Immature natural killer cell (primary cell): ENCODE measurements around the gene PDZK1. TPM values are rescaled to one million over a fixed set of nuclear protein-coding genes. Genes with fewer than 3 reads are reported as not detected.
"Not testable (repeated sequence)": the region's sequence is repeated elsewhere in the genome, so short reads cannot be mapped to it uniquely, and the experiment has no call there.

Source experiments
- DNase-seq, 3 donors: peaks; one replicate each; pipeline ENCODE4 v3.0.0; 2022; ENCODE audit warnings: mixed read lengths in 1 of 3
- H3K27ac Mint-ChIP-seq, 6 donors: one replicate each; pipeline ENCODE4 v1.8.0; 2020; ENCODE audit warnings: mixed read lengths in 6 of 6, mild to moderate bottlenecking in 5 of 6, inconsistent platforms in 4 of 6, moderate library complexity in 3 of 6
- H3K27me3 Mint-ChIP-seq, 3 donors: one replicate each; pipeline ENCODE4 v1.8.0; 2020 to 2021; ENCODE audit warnings: low read depth in 3 of 3, mild to moderate bottlenecking in 3 of 3, mixed read lengths in 3 of 3, moderate library complexity in 3 of 3, inconsistent platforms in 1 of 3
- H3K36me3 Mint-ChIP-seq, 3 donors: one replicate each; pipeline ENCODE4 v1.8.0; 2020; ENCODE audit warnings: mixed read lengths in 3 of 3, inconsistent platforms in 2 of 3, mild to moderate bottlenecking in 2 of 3
- H3K4me1 Mint-ChIP-seq, 2 donors: one replicate each; pipeline ENCODE4 v1.8.0; 2020; ENCODE audit warnings: inconsistent platforms in 2 of 2, mild to moderate bottlenecking in 2 of 2, mixed read lengths in 2 of 2, moderate library complexity in 1 of 2
- H3K4me3 Mint-ChIP-seq, 5 donors: one replicate each; pipeline ENCODE4 v1.8.0; 2020; ENCODE audit warnings: mild to moderate bottlenecking in 5 of 5, mixed read lengths in 5 of 5, inconsistent platforms in 3 of 5, moderate library complexity in 3 of 5
- H3K9me3 Mint-ChIP-seq, 6 donors: one replicate each; pipeline ENCODE4 v1.8.0; 2020; ENCODE audit warnings: mild to moderate bottlenecking in 6 of 6, mixed read lengths in 6 of 6, inconsistent platforms in 4 of 6, moderate library complexity in 3 of 6
- polyA plus RNA-seq, 3 donors: library from polyadenylated mRNA; unstranded; fragments of 300-500 nt; fragmentation: Illumina TruSeq; gene quantifications; one replicate each; pipeline ENCODE4 v1.2.3, GENCODE V29; 2021

PDZK1 gene
- polyA plus RNA-seq, 3 donors from 2014 or later, result 1.5 to 2.5 TPM; not detected in 1

- peak overlapping the region; percentile 84 to 97 (median 94) for H3K4me3 Mint-ChIP-seq
- no peaks in the 10 kb centered on the region for H3K9me3 Mint-ChIP-seq
- no peak for DNase-seq
- peaks cover 1 to 15% (median 5%) of the 10 kb centered on the region in 3 donors for H3K27me3 Mint-ChIP-seq
- H3K4me1 Mint-ChIP-seq, result peaks cover 77 to 88% of the 10 kb centered on the region in 2 donors
- H3K36me3 Mint-ChIP-seq, result peaks cover 0 to under 1% (median under 1%) of the 10 kb centered on the region in 3 donors
- peak overlapping the region; percentile 84 to 94 (median 92) for H3K27ac Mint-ChIP-seq
Observed at GRCh38 chr1:145720556-145720877, 13.3 kb upstream of the PDZK1 start.

- no peaks in the 10 kb centered on the region for H3K9me3 Mint-ChIP-seq
- H3K36me3 Mint-ChIP-seq, result no peaks in the 10 kb centered on the region
- H3K27me3 Mint-ChIP-seq, result peaks cover 1 to 15% (median 5%) of the 10 kb centered on the region in 3 donors
- peak within 1 kb of the TSS; percentile 84 to 97 (median 94) for H3K4me3 Mint-ChIP-seq
- peak; percentile 61 to 70 (median 66) for DNase-seq
- H3K27ac Mint-ChIP-seq, result peak within 1 kb of the TSS; percentile 84 to 94 (median 92)
- H3K4me1 Mint-ChIP-seq, result peaks cover 83 to 96% of the 10 kb centered on the region in 2 donors
Observed at GRCh38 chr1:145719230-145720079, 12.3 kb upstream of the PDZK1 start, which contains the start of gene CD160. CD160 (plus strand) TSS chr1:145719499; CDS start chr1:145728328, 8,829 bp downstream.

- not testable (repeated sequence) for DNase-seq
- peaks cover 81 to 87% of the 10 kb centered on the region in 2 donors for H3K4me1 Mint-ChIP-seq
Observed at GRCh38 chr1:145718465-145718864, 11.3 kb upstream of the PDZK1 start.

GRCh38 chr1:145717833-145718232, 10.7 kb upstream of the PDZK1 start:
- Mint-ChIP-seq H3K9me3 (no peaks in the 10 kb centered on the region), H3K27me3 (peaks cover 1 to 13% (median 5%) of the 10 kb centered on the region in 3 donors), H3K36me3 (no peaks in the 10 kb centered on the region), H3K4me3 (peak overlapping the region; percentile 28 to 74 (median 67)), H3K4me1 (peaks cover 77 to 81% of the 10 kb centered on the region in 2 donors), H3K27ac (peak overlapping the region; percentile 31 to 78 (median 62))
- no peak for DNase-seq

More at GRCh38 chr1:145718465-145718864, 11.3 kb upstream of the PDZK1 start:
- H3K36me3 Mint-ChIP-seq, H3K9me3 Mint-ChIP-seq: not testable (repeated sequence)
- Mint-ChIP-seq H3K4me3 (peak overlapping the region in 2 of 5 donors; percentile 94 to 97), H3K27ac (peak overlapping the region in 3 of 6 donors; percentile 50 to 84 (median 78)), H3K27me3 (peaks cover 1 to 15% (median 5%) of the 10 kb centered on the region in 3 donors)

- H3K27ac Mint-ChIP-seq, result peak overlapping the region; percentile 77 to 91 (median 84)
- H3K36me3 Mint-ChIP-seq, result no peaks in the 10 kb centered on the region
- peak in 2 of 3 donors; percentile 33 to 49 for DNase-seq
- peaks cover 69 to 71% of the 10 kb centered on the region in 2 donors for H3K4me1 Mint-ChIP-seq
- H3K27me3 Mint-ChIP-seq, result peaks cover 1 to 12% (median 5%) of the 10 kb centered on the region in 3 donors
- H3K4me3 Mint-ChIP-seq, result peak overlapping the region; percentile 7 to 78 (median 67)
- H3K9me3 Mint-ChIP-seq, result no peaks in the 10 kb centered on the region
Observed at GRCh38 chr1:145716641-145717345, 9.6 kb upstream of the PDZK1 start.

GRCh38 chr1:145714524-145715111, 7.5 kb upstream of the PDZK1 start:
- Mint-ChIP-seq H3K27me3 (peaks cover 0 to 4% (median 2%) of the 10 kb centered on the region in 3 donors), H3K36me3 (peaks cover 0 to 8% (median 0%) of the 10 kb centered on the region in 3 donors), H3K9me3 (no peaks in the 10 kb centered on the region), H3K4me3 (peak overlapping the region in 1 of 5 donors; percentile 53), H3K27ac (peak overlapping the region in 3 of 6 donors; percentile 1 to 67 (median 57)), H3K4me1 (peaks cover 53 to 65% of the 10 kb centered on the region in 2 donors)
- DNase-seq, result no peak

GRCh38 chr1:145711213-145711651, 4.1 kb upstream of the PDZK1 start:
- DNase-seq, result no peak
- Mint-ChIP-seq H3K9me3 (no peaks in the 10 kb centered on the region), H3K4me1 (peaks cover 42 to 63% of the 10 kb centered on the region in 2 donors), H3K36me3 (peaks cover 0 to 8% (median 0%) of the 10 kb centered on the region in 3 donors), H3K27ac (no peak overlapping the region), H3K4me3 (no peak overlapping the region), H3K27me3 (peaks cover 0 to 4% (median 0%) of the 10 kb centered on the region in 3 donors)

GRCh38 chr1:145710291-145711027, 3.3 kb upstream of the PDZK1 start:
- Mint-ChIP-seq H3K27ac (no peak overlapping the region), H3K36me3 (peaks cover 0 to 8% (median 0%) of the 10 kb centered on the region in 3 donors), H3K27me3 (peaks cover 0 to 4% (median 0%) of the 10 kb centered on the region in 3 donors), H3K4me3 (no peak overlapping the region), H3K9me3 (no peaks in the 10 kb centered on the region), H3K4me1 (peaks cover 36 to 57% of the 10 kb centered on the region in 2 donors)
- no peak for DNase-seq

GRCh38 chr1:145708063-145708462, 895 bp upstream of the PDZK1 start:
- peaks cover 0 to 8% (median 0%) of the 10 kb centered on the region in 3 donors for H3K36me3 Mint-ChIP-seq
- H3K27me3 Mint-ChIP-seq, result peaks cover 0 to 4% (median 0%) of the 10 kb centered on the region in 3 donors
- peak in 2 of 3 donors; percentile 8 to 17 for DNase-seq
- H3K4me1 Mint-ChIP-seq, result peaks cover 26 to 52% of the 10 kb centered on the region in 2 donors
- no peaks in the 10 kb centered on the region for H3K9me3 Mint-ChIP-seq
- peak overlapping the region; percentile 6 to 72 (median 36) for H3K27ac Mint-ChIP-seq
- H3K4me3 Mint-ChIP-seq, result peak overlapping the region in 2 of 5 donors; percentile 32 to 36

GRCh38 chr1:145706086-145706664, 993 bp downstream of the PDZK1 start:
- Mint-ChIP-seq H3K4me1 (peaks cover 26 to 50% of the 10 kb centered on the region in 2 donors), H3K36me3 (peaks cover 0 to 6% (median 0%) of the 10 kb centered on the region in 3 donors), H3K4me3 (no peak overlapping the region), H3K9me3 (no peaks in the 10 kb centered on the region), H3K27me3 (peaks cover 0 to 4% (median 0%) of the 10 kb centered on the region in 3 donors), H3K27ac (no peak overlapping the region)
- DNase-seq, result no peak

GRCh38 chr1:145705622-145706021, 1.5 kb downstream of the PDZK1 start:
- Mint-ChIP-seq H3K27ac (no peak overlapping the region), H3K27me3 (peaks cover 0 to 4% (median 0%) of the 10 kb centered on the region in 3 donors), H3K9me3 (no peaks in the 10 kb centered on the region), H3K4me1 (peaks cover 22 to 44% of the 10 kb centered on the region in 2 donors), H3K4me3 (no peak overlapping the region), H3K36me3 (peaks cover 0 to under 1% (median 0%) of the 10 kb centered on the region in 3 donors)
- DNase-seq, result no peak

GRCh38 chr1:145702826-145703225, 4.3 kb downstream of the PDZK1 start:
- Mint-ChIP-seq H3K4me3 (no peak overlapping the region), H3K9me3 (no peaks in the 10 kb centered on the region)

More at GRCh38 chr1:145702826-145703225, 4.3 kb downstream of the PDZK1 start:
- H3K27me3 Mint-ChIP-seq, result peaks cover 0 to under 1% (median 0%) of the 10 kb centered on the region in 3 donors
- DNase-seq, result no peak
- no peak overlapping the region for H3K27ac Mint-ChIP-seq
- H3K36me3 Mint-ChIP-seq, result no peaks in the 10 kb centered on the region
- peaks cover 18 to 27% of the 10 kb centered on the region in 2 donors for H3K4me1 Mint-ChIP-seq
